Suprapubic skin (tissue), 4 donors: ENCODE results near the gene ZSCAN5C. TPM values are rescaled to one million over a fixed set of nuclear protein-coding genes. Genes with fewer than 3 reads are reported as not detected.

Experiments used
- DNase-seq, 2 donors: peaks; one replicate each; pipeline ENCODE4 v3.0.0-alpha.2; 2019; ENCODE audit warnings: low spot score in 2 of 2
- H3K27ac ChIP-seq: fragments of 200-600 bp; sonication (generic); one replicate; pipeline ENCODE4 v1.5.1; 2019
- H3K27me3 ChIP-seq: fragments of 200-600 bp; sonication (generic); one replicate; pipeline ENCODE4 v1.5.1; 2019
- H3K36me3 ChIP-seq: fragments of 200-600 bp; sonication (generic); one replicate; pipeline ENCODE4 v1.5.1; 2019
- H3K4me1 ChIP-seq: fragments of 200-600 bp; sonication (generic); one replicate; pipeline ENCODE4 v1.5.1; 2019
- H3K4me3 ChIP-seq: fragments of 200-600 bp; sonication (generic); one replicate; pipeline ENCODE4 v1.5.1; 2019; ENCODE audit warnings: mild to moderate bottlenecking
- H3K9me3 ChIP-seq: fragments of 200-600 bp; sonication (generic); one replicate; pipeline ENCODE4 v1.5.1; 2019
- CTCF ChIP-seq, 2 donors: fragments of 200-600 bp in 1 of 2; fragments of 450-650 bp in 1 of 2; sonication (generic) in 1 of 2; IDR thresholded peaks; one replicate each; pipeline ENCODE4 v1.5.1; 2016 to 2019; ENCODE audit warnings: antibody characterized with exemption in 2 of 2, mild to moderate bottlenecking in 1 of 2, moderate library complexity in 1 of 2
- EP300 ChIP-seq: sonication (generic); formaldehyde crosslinking; IDR thresholded peaks from one replicate; pipeline ENCODE4 v1.6.1; 2017; ENCODE audit warnings: antibody characterized with exemption
- POLR2A ChIP-seq, 2 donors: fragments of 450-650 bp; IDR thresholded peaks; one replicate each; pipeline ENCODE4 v1.6.1; 2017; ENCODE audit warnings: antibody characterized with exemption in 2 of 2, mild to moderate bottlenecking in 2 of 2, moderate library complexity in 2 of 2
- POLR2AphosphoS5 ChIP-seq, 3 donors: sonication (generic); formaldehyde crosslinking; IDR thresholded peaks; one replicate each; pipeline ENCODE4 v1.6.1; 2017; ENCODE audit warnings: antibody characterized with exemption in 3 of 3
- WGBS: methylation state at CpG from one replicate; pipeline ENCODE4 v1.1.5; 2018; 5-methylcytosine and 5-hydroxymethylcytosine counted together
- total RNA-seq, 4 donors: library from RNA; depleted of rRNA; stranded (reverse); fragments of >200 nt; gene quantifications; one replicate each; pipeline ENCODE4 v1.1.0, GENCODE V29; 2016

ZSCAN5C gene
- total RNA-seq, 4 donors from 2014 or later: not detected

GRCh38 chr19:56176881-56177280 lies 25.2 kb upstream of the ZSCAN5C start:
- H3K36me3 ChIP-seq: no peaks in the 10 kb centered on the region
- no peak overlapping the region for H3K27ac ChIP-seq
- 77% methylated on average over 18 of the region's 18 CpGs for WGBS
- no peak for TF ChIP-seq EP300
- TF ChIP-seq POLR2AphosphoS5 (IDR thresholded peaks at IDR 0.05): no peak
- TF ChIP-seq POLR2A (IDR thresholded peaks at IDR 0.05): no peak
- TF ChIP-seq CTCF (IDR thresholded peaks at IDR 0.05): no peak
- H3K4me3 ChIP-seq: no peak overlapping the region
- no peaks in the 10 kb centered on the region for H3K9me3 ChIP-seq
- no peaks in the 10 kb centered on the region for H3K4me1 ChIP-seq
- H3K27me3 ChIP-seq: peaks cover 38% of the 10 kb centered on the region
- DNase-seq: no peak

- Histone ChIP-seq H3K27me3 (peaks cover 38% of the 10 kb centered on the region), H3K27ac (no peak overlapping the region), H3K9me3 (no peaks in the 10 kb centered on the region), H3K36me3 (no peaks in the 10 kb centered on the region), H3K4me3 (no peak overlapping the region), H3K4me1 (no peaks in the 10 kb centered on the region)
- DNase-seq: no peak
- TF ChIP-seq CTCF (IDR thresholded peaks at IDR 0.05) (no peak), POLR2A (IDR thresholded peaks at IDR 0.05) (no peak), EP300 (no peak), POLR2AphosphoS5 (IDR thresholded peaks at IDR 0.05) (no peak)
- 62% methylated on average over 11 of the region's 11 CpGs for WGBS
Observed at GRCh38 chr19:56177564-56178243, 24.4 kb upstream of the ZSCAN5C start.

- WGBS: 80% methylated on average over 17 of the region's 17 CpGs
- no peaks in the 10 kb centered on the region for H3K9me3 ChIP-seq
Observed at GRCh38 chr19:56189785-56190184, 12.3 kb upstream of the ZSCAN5C start.

GRCh38 chr19:56191115-56191514 lies 11.0 kb upstream of the ZSCAN5C start:
- Histone ChIP-seq H3K4me3 (no peak overlapping the region), H3K27me3 (peaks cover 4% of the 10 kb centered on the region), H3K27ac (no peak overlapping the region), H3K9me3 (no peaks in the 10 kb centered on the region), H3K4me1 (no peaks in the 10 kb centered on the region), H3K36me3 (no peaks in the 10 kb centered on the region)
- DNase-seq: no peak
- no peak for TF ChIP-seq EP300
- TF ChIP-seq POLR2A (IDR thresholded peaks at IDR 0.05): no peak
- TF ChIP-seq CTCF (IDR thresholded peaks at IDR 0.05): no peak
- no peak for TF ChIP-seq POLR2AphosphoS5 (IDR thresholded peaks at IDR 0.05)
- WGBS: 74% methylated on average over 7 of the region's 7 CpGs

More at GRCh38 chr19:56189785-56190184, 12.3 kb upstream of the ZSCAN5C start:
- no peak for TF ChIP-seq POLR2A (IDR thresholded peaks at IDR 0.05)
- no peak for TF ChIP-seq CTCF (IDR thresholded peaks at IDR 0.05)
- TF ChIP-seq POLR2AphosphoS5 (IDR thresholded peaks at IDR 0.05): no peak
- no peak for TF ChIP-seq EP300
- H3K27me3 ChIP-seq: peaks cover 4% of the 10 kb centered on the region
- H3K4me1 ChIP-seq: no peaks in the 10 kb centered on the region
- no peaks in the 10 kb centered on the region for H3K36me3 ChIP-seq
- H3K4me3 ChIP-seq: no peak overlapping the region
- no peak for DNase-seq
- no peak overlapping the region for H3K27ac ChIP-seq

GRCh38 chr19:56191711-56192110 lies 10.4 kb upstream of the ZSCAN5C start:
- Histone ChIP-seq H3K9me3 (no peaks in the 10 kb centered on the region), H3K27ac (no peak overlapping the region), H3K4me3 (no peak overlapping the region), H3K4me1 (no peaks in the 10 kb centered on the region), H3K36me3 (no peaks in the 10 kb centered on the region), H3K27me3 (peaks cover 3% of the 10 kb centered on the region)
- no peak for DNase-seq
- WGBS: 80% methylated on average over 10 of the region's 10 CpGs
- TF ChIP-seq CTCF (IDR thresholded peaks at IDR 0.05) (no peak), POLR2AphosphoS5 (IDR thresholded peaks at IDR 0.05) (no peak), POLR2A (IDR thresholded peaks at IDR 0.05) (no peak), EP300 (no peak)
